Activated CD4-positive, alpha-beta memory T cell treated with anti-CD3 and anti-CD28 coated beads, Interleukin-2, amount 10 ng/mL, durations not matched to agents 7 days and 5 days (primary cell): Measurements from ENCODE around the gene KMT2C. TPM values are rescaled to one million over a fixed set of nuclear protein-coding genes. Genes with fewer than 3 reads are reported as not detected.
"Not testable (repeated sequence)": the region's sequence is repeated elsewhere in the genome, so short reads cannot be mapped to it uniquely, and the experiment has no call there.

Source experiments
- CTCF ChIA-PET: fragments of 350-600 bp; sonication (Branson Sonifier 250); formaldehyde crosslinking; loops from one replicate; lab custom pipeline; 2021; ENCODE audit warnings: antibody characterized with exemption, inconsistent platforms; lab: Charles Lee
- POLR2A ChIA-PET: fragments of 350-600 bp; sonication (Branson Sonifier 250); formaldehyde crosslinking; loops from one replicate; lab custom pipeline; 2021; ENCODE audit warnings: antibody characterized with exemption; lab: Charles Lee
- DNase-seq: peaks from one replicate; pipeline ENCODE4 v3.0.0-alpha.2; 2020
- H3K27ac Mint-ChIP-seq: one replicate; pipeline ENCODE4 v1.8.0; 2021; ENCODE audit warnings: mild to moderate bottlenecking, mixed read lengths
- H3K27me3 Mint-ChIP-seq: one replicate; pipeline ENCODE4 v1.8.0; 2021; ENCODE audit warnings: mixed read lengths
- H3K36me3 Mint-ChIP-seq: one replicate; pipeline ENCODE4 v1.8.0; 2021; ENCODE audit warnings: low read depth, mixed read lengths
- H3K4me1 Mint-ChIP-seq: one replicate; pipeline ENCODE4 v1.8.0; 2021; ENCODE audit warnings: mixed read lengths
- H3K4me3 Mint-ChIP-seq: one replicate; pipeline ENCODE4 v1.8.0; 2021; ENCODE audit warnings: mild to moderate bottlenecking, mixed read lengths
- H3K9me3 Mint-ChIP-seq: one replicate; pipeline ENCODE4 v1.8.0; 2021; ENCODE audit warnings: mixed read lengths
- total RNA-seq, 2 experiments: library from RNA; stranded (reverse); gene quantifications; one replicate each; pipeline ENCODE4 v1.2.3, GENCODE V29; 2021

KMT2C gene
- total RNA-seq, 2 experiments from 2014 or later, result 58.9 to 63.4 TPM

- ChIA-PET CTCF (no interaction called here), POLR2A (interaction anchor here (1.0 to 2.8 kb wide), 7 partner anchors 12 to 296 kb away, joined by 3 to 44 read pairs (median 7); partner anchors contain the start of genes KMT2C and XRCC2)
- Mint-ChIP-seq H3K27me3 (no peaks in the 10 kb centered on the region), H3K9me3 (no peaks in the 10 kb centered on the region), H3K27ac (peak overlapping the region; percentile 82), H3K4me1 (peaks cover 10% of the 10 kb centered on the region), H3K36me3 (no peaks in the 10 kb centered on the region), H3K4me3 (peak overlapping the region; percentile 88)
- peak; percentile 69 for DNase-seq
Measured at GRCh38 chr7:152464312-152465118, 28.7 kb upstream of the KMT2C start.

DNA sequence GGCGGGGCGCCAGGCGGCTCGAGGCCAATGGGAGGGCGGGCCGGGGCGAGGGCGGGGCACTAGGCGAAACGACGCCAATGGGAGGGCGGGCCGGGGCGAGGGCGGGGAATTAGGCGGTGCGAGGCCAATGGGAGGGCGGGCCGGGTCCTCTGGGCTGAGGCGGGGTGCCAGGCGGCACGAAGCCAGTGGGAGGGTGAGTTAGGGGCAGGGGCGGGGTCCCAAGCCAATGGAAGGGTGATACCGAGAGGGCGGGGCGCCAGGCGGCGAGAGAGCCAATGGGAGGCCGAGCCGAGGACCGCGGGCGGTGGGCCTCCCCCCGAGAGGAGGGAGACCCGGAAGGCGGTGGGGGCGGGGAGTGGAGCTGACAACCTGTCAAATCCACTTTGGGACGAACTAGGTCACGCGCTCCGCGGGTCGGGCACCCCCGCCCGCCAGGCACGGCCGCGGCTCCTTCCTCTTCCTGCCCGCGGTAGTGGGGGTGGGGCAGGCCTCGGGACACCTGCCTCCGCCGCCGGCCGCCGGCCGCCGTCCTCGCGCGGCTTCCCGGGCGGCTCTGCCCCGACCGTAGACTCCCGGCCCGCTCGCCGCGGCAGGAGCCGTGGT lies 28.0 kb upstream of the KMT2C start:
- CTCF ChIA-PET, result interaction anchor here (0.9 kb wide), 1 partner anchor 128 kb away, joined by 3 read pairs; no protein-coding TSS in a partner anchor
- Mint-ChIP-seq H3K4me3 (peak overlapping the region; percentile 89), H3K4me1 (peaks cover 10% of the 10 kb centered on the region), H3K9me3 (no peaks in the 10 kb centered on the region), H3K27ac (no peak overlapping the region), H3K27me3 (no peaks in the 10 kb centered on the region), H3K36me3 (no peaks in the 10 kb centered on the region)
- POLR2A ChIA-PET, result interaction anchor here (0.6 to 2.8 kb wide), 10 partner anchors 13 to 438 kb away, joined by 3 to 44 read pairs (median 4); partner anchors contain the start of genes KMT2C and XRCC2
- DNase-seq, result peak; percentile 100

- DNase-seq, result no peak
- H3K4me1 Mint-ChIP-seq, result peaks cover 10% of the 10 kb centered on the region
- ChIA-PET CTCF (interaction anchor here (0.9 to 1.3 kb wide), 2 partner anchors 126 to 127 kb away, joined by 3 to 5 read pairs; no protein-coding TSS in a partner anchor), POLR2A (interaction anchor here (0.6 to 2.8 kb wide), 10 partner anchors 13 to 437 kb away, joined by 3 to 44 read pairs (median 4); partner anchors contain the start of genes KMT2C and XRCC2)
- no peaks in the 10 kb centered on the region for H3K9me3 Mint-ChIP-seq
- H3K36me3 Mint-ChIP-seq, result no peaks in the 10 kb centered on the region
- H3K27me3 Mint-ChIP-seq, result no peaks in the 10 kb centered on the region
- peak overlapping the region; percentile 89 for H3K4me3 Mint-ChIP-seq
- H3K27ac Mint-ChIP-seq, result peak overlapping the region; percentile 73
Measured at GRCh38 chr7:152462995-152463708, 27.3 kb upstream of the KMT2C start.

- peaks cover 2% of the 10 kb centered on the region for H3K9me3 Mint-ChIP-seq
- CTCF ChIA-PET, result no interaction called here
- no peaks in the 10 kb centered on the region for H3K36me3 Mint-ChIP-seq
- no peak overlapping the region for H3K27ac Mint-ChIP-seq
- POLR2A ChIA-PET, result interaction anchor here (0.9 kb wide), 1 partner anchor 216 kb away, joined by 3 read pairs; the partner anchor contains the start of gene XRCC2
- H3K4me1 Mint-ChIP-seq, result peaks cover 4% of the 10 kb centered on the region
- no peak for DNase-seq
- no peak overlapping the region for H3K4me3 Mint-ChIP-seq
- no peaks in the 10 kb centered on the region for H3K27me3 Mint-ChIP-seq
Measured at GRCh38 chr7:152459724-152460251, 24.0 kb upstream of the KMT2C start.

GRCh38 chr7:152451356-152451755 lies 15.6 kb upstream of the KMT2C start:
- Mint-ChIP-seq H3K27ac (no peak overlapping the region), H3K36me3 (no peaks in the 10 kb centered on the region), H3K4me3 (no peak overlapping the region), H3K4me1 (peaks cover 2% of the 10 kb centered on the region), H3K27me3 (no peaks in the 10 kb centered on the region), H3K9me3 (no peaks in the 10 kb centered on the region)
- ChIA-PET CTCF (no interaction called here), POLR2A (no interaction called here)
- DNase-seq, result no peak

GRCh38 chr7:152445386-152446008 lies 9.7 kb upstream of the KMT2C start:
- H3K9me3 Mint-ChIP-seq, H3K27ac Mint-ChIP-seq, H3K4me1 Mint-ChIP-seq, CTCF ChIA-PET, POLR2A ChIA-PET, H3K36me3 Mint-ChIP-seq, H3K27me3 Mint-ChIP-seq, H3K4me3 Mint-ChIP-seq, DNase-seq: not testable (repeated sequence)

- POLR2A ChIA-PET, result no interaction called here
- CTCF ChIA-PET, result no interaction called here
- no peaks in the 10 kb centered on the region for H3K9me3 Mint-ChIP-seq
Measured at GRCh38 chr7:152443586-152443985, 7.8 kb upstream of the KMT2C start.

GRCh38 chr7:152442330-152442835 lies 6.6 kb upstream of the KMT2C start:
- DNase-seq, result no peak
- POLR2A ChIA-PET, result no interaction called here
- no peak overlapping the region for H3K4me3 Mint-ChIP-seq
- peaks cover 5% of the 10 kb centered on the region for H3K27me3 Mint-ChIP-seq
- H3K27ac Mint-ChIP-seq, result no peak overlapping the region
- no peaks in the 10 kb centered on the region for H3K9me3 Mint-ChIP-seq
- CTCF ChIA-PET, result no interaction called here
- no peaks in the 10 kb centered on the region for H3K36me3 Mint-ChIP-seq
- peaks cover 2% of the 10 kb centered on the region for H3K4me1 Mint-ChIP-seq

More at GRCh38 chr7:152443586-152443985, 7.8 kb upstream of the KMT2C start:
- Mint-ChIP-seq H3K4me3 (no peak overlapping the region), H3K27ac (no peak overlapping the region), H3K27me3 (peaks cover 5% of the 10 kb centered on the region), H3K4me1 (peaks cover 2% of the 10 kb centered on the region), H3K36me3 (no peaks in the 10 kb centered on the region)
- no peak for DNase-seq

- H3K4me3 Mint-ChIP-seq, H3K27me3 Mint-ChIP-seq, H3K4me1 Mint-ChIP-seq, DNase-seq, H3K9me3 Mint-ChIP-seq, H3K27ac Mint-ChIP-seq, H3K36me3 Mint-ChIP-seq, CTCF ChIA-PET, POLR2A ChIA-PET: not testable (repeated sequence)
Measured at GRCh38 chr7:152441810-152442209, 6.0 kb upstream of the KMT2C start.

DNA sequence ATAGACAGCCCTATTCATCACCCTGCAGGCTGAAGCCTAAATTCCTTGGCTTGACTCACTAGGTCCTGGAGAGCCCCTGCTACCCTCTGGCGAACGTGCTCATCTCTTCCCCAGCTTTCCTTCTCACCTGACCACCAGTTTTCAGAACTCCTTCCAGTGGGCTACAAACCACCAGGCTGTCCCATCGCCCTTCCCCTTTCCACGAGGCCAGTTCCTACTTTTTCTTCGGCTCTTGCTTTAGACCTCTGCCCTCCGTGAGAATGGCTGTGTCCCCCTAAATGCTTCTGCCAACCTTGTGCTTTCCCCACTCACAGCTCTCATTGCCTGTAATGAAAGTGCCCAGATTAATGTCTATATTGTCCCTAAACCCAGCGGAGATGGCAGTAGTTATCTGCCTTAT lies 5.4 kb upstream of the KMT2C start:
- H3K27ac Mint-ChIP-seq, H3K9me3 Mint-ChIP-seq, DNase-seq, CTCF ChIA-PET, H3K4me1 Mint-ChIP-seq, H3K36me3 Mint-ChIP-seq, H3K27me3 Mint-ChIP-seq, H3K4me3 Mint-ChIP-seq, POLR2A ChIA-PET: not testable (repeated sequence)

GRCh38 chr7:152438017-152438416 lies 2.2 kb upstream of the KMT2C start:
- H3K9me3 Mint-ChIP-seq, H3K4me3 Mint-ChIP-seq, H3K27ac Mint-ChIP-seq, H3K27me3 Mint-ChIP-seq, CTCF ChIA-PET, DNase-seq: not testable (repeated sequence)
- POLR2A ChIA-PET, result interaction anchor here (1.2 to 5.4 kb wide), 3 partner anchors 26 to 101 kb away, joined by 3 to 44 read pairs (median 3); no protein-coding TSS in a partner anchor
- Mint-ChIP-seq H3K36me3 (peaks cover 11% of the 10 kb centered on the region), H3K4me1 (peaks cover 17% of the 10 kb centered on the region)
